GM15510 (cell line): ENCODE data around the gene GPC5.

Experiments
- POLR2A ChIP-seq: IDR thresholded peaks from 3 replicates; pipeline ENCODE4 v1.6.1; 2011; ENCODE audit warnings: borderline replicate concordance; ENCODE audit not compliant: insufficient read length; ENCODE audit errors: extremely low read depth

Gene GPC5

GRCh38 chr13:91588541-91588940 lies 190.1 kb downstream of the GPC5 start:
- TF ChIP-seq POLR2A = no peak

GRCh38 chr13:91592056-91593014 lies 193.9 kb downstream of the GPC5 start:
- TF ChIP-seq POLR2A = no peak

DNA sequence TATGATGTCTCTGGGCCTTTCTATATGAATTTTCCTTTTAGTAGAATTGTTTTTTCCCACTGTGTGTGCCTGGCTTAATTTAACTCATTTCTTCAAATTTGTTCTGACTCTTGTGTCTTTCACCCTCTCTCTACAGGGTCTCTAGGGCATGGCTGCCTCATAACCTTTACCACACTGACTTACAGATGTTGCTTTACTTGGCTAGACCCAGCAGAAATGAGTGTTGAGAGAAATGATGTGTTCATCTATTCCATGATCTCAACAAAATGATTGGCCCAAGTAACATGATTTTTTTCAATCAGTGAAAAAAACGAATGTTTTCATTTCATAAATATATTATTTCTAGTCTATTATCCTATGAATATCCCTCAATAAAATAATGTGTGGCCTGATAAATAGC lies 195.0 kb downstream of the GPC5 start:
- TF ChIP-seq POLR2A = no peak

DNA sequence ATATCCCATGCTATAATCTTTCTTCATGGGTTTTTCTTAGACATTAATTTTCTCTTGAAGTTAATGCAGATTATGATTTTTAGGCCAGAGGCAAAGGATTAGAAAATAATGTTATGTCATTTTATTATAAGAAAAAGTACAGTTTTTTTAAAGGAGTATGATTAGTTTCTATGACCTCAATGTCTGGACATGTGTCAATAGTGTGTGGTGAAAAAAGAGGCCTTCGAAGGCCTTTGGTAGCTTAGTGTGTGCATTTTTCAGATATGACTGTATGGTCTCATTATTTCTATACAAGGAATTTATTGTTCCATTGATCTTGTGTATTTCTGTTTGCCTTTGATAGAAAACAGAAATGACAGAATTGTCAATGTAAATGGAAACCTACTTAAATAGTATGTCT lies 195.6 kb downstream of the GPC5 start:
- TF ChIP-seq POLR2A = no peak

GRCh38 chr13:91595677-91596076 lies 197.3 kb downstream of the GPC5 start:
- no peak for TF ChIP-seq POLR2A

GRCh38 chr13:91596842-91597241 lies 198.4 kb downstream of the GPC5 start:
- TF ChIP-seq POLR2A = no peak

DNA sequence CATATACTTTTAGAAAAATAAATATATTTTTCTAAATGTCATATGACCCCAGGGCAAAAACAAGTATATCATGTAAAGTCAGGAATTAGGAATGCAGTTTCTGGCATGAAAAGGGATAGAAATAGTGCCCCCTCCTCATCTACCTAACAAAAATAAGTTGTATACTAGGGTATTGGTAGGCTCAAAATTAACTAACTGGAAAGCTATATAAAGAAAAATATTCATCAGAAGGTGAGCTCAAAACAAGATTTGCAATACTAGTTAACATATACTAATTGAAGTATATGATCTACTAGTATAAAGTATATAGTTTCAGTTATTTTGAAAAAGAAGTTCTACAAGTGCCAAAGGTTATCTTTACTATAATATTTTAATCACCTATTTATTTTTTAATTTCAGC lies 200.2 kb downstream of the GPC5 start:
- no peak for TF ChIP-seq POLR2A

DNA sequence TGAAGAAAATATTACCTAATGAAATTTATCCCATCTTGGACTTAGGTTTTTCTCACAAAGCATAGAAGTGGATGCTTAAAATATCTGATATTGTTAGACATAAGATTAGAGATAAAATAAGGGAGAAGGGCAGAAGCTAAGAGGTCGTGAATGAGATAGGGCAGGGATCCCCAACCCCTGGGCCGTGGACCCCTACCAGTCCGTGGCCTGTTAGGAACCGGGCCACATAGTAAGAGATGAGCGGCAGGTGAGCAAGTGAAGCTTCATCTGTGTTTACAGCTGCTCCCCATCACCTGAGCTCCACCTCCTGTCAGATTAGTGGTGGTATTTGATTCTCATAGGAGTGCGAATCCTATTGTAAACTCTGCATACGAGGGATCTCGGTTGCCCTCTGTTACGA lies 202.9 kb downstream of the GPC5 start:
- TF ChIP-seq POLR2A = no peak

DNA sequence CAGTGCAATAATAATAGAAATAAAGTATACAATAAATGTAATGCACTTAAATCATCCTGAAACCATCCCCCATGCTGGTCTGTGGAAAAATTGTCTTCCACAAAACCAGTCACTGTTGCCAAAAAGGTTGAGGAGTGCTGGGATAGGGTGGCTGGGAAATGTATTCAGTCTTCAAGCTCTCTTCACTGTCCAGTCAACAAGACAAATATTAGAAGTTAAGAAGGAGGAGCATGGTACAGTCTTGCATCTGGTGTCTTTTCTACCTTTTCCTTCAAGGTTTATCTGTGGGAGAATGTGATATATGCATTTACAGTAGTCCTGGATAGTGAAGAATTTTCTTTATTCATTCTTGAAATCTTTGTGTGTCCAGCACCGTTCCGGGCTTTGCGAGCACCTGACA lies 203.4 kb downstream of the GPC5 start:
- TF ChIP-seq POLR2A = no peak

- no peak for TF ChIP-seq POLR2A
These were observed 210.9 kb downstream of the GPC5 start for GRCh38 chr13:91609353-91609752.

DNA sequence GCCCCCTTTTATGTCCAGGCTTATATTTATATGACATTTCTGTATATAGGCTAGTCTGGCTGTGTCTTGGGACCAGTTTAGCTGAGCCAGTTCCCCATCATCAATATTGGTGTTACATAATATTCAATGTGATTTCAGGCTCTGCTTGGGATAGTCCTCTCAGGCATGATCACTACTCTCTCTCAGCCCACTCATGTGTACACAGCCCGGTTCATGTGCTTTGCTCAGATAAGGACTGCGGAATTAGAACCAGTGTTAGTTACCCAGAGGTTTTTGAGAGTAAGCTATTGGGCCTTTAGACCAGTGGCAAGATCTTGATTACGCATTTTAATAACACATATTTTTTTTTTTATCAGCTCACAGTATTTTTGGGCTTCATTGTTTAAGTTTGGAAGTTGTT lies 219.9 kb downstream of the GPC5 start:
- no peak for TF ChIP-seq POLR2A

DNA sequence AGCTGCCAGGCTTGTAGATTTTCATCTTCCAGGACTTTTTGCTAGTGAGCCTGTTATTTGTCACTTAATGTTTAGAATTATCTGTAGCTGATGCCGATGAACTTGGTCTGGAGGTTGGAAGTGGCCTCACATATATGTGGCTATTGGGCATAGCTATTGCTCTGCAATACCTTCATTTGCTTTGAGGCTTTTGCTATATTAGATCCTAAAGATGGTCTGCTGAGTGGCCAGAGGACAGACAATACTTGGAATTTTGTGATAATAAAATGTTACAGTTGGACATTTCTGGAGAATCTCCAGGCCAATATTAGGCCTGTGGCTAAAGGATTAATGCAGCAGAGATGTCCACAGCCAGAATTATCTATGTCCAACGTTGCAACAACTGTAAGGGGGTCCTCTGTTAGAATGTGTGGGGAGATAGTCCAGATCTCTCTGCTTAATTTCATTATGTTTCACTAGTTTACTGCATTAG lies 222.3 kb downstream of the GPC5 start:
- TF ChIP-seq POLR2A = no peak

- TF ChIP-seq POLR2A = no peak
These were observed 222.7 kb downstream of the GPC5 start for GRCh38 chr13:91621161-91621560.

DNA sequence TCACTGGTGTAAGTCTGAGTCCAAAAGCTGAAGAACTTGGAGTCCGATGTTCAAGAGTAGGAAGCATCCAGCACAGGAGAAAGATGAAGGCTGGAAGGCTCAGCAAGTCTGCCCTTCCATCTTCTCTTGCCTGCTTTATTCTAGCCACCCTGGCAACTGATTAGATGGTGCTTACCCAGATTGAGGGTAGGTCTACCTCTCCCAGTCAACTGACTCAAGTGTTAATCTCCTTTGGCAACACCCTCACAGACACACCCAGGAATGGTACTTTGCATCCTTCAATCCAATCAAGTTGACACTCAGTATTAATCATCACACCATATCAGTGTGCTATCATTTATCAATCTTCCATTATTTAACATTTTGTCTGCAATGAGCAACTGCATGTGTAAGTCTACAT lies 223.5 kb downstream of the GPC5 start:
- no peak for TF ChIP-seq POLR2A

DNA sequence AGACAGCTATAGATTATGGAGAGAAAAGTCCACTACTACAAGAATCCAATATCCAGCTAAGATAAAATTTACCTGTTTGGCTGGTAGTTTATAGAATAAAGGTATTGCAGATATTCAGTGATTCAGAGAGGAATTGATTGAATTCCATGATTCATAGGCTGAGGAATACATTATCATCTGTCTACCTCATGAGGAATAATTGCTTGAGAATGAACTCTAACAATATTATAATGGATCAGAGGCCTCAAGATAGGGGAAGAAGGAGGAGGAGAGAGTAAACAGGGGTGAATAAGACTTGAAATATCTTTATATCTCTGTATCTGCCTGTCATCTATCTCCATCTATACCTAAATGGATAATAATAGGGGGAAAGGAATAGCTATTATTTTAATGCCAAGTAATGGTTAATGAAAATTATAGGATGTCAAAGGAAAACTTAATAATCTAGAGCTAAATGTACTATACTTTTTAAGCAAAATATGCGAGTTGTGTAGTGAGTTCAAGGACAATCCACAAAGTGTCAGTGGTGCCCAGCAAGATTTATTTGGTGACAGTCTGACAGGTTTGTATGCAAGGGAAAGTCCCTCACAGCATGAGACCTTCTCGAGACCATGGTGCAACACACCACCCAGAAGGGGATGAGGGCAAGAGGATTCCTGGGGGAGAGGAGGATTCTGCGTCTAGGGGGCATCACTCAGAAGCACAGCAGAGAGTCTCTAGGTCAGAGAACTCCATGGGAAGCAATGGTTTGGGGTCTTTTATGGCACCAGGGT lies 224.5 kb downstream of the GPC5 start:
- TF ChIP-seq POLR2A = no peak

- no peak for TF ChIP-seq POLR2A
These were observed 229.7 kb downstream of the GPC5 start for GRCh38 chr13:91627952-91628739.

- TF ChIP-seq POLR2A = no peak
These were observed 232.5 kb downstream of the GPC5 start for GRCh38 chr13:91630946-91631345.
